GM20431 (cell line): ENCODE data around the gene FAM149A.

ENCODE experiments used
- in situ Hi-C: fragments of 300-500 bp; cut with MseI, MboI; formaldehyde crosslinking; loops from one replicate; pipeline ENCODE4 v1.15.0; 2020; ENCODE audit warnings: low sequenced_read_pairs; ENCODE audit not compliant: unreplicated experiment

The FAM149A gene

GRCh38 chr4:186193851-186194250, 89.3 kb downstream of the FAM149A start:
- in situ Hi-C loops = no loop called here

GRCh38 chr4:186196063-186196462, 91.6 kb downstream of the FAM149A start:
- in situ Hi-C loops = no loop called here

GRCh38 chr4:186200516-186200915, 96.0 kb downstream of the FAM149A start:
- in situ Hi-C loops = no loop called here

- in situ Hi-C loops = no loop called here
Observed at GRCh38 chr4:186201010-186201409, 96.5 kb downstream of the FAM149A start.

GRCh38 chr4:186201535-186202230, 97.2 kb downstream of the FAM149A start:
- in situ Hi-C loops = no loop called here

- in situ Hi-C loops = no loop called here
Observed at GRCh38 chr4:186202490-186203140, 98.1 kb downstream of the FAM149A start.

GRCh38 chr4:186203406-186203805, 98.9 kb downstream of the FAM149A start:
- in situ Hi-C loops = no loop called here

- in situ Hi-C loops = no loop called here
Observed at GRCh38 chr4:186204103-186204559, 99.6 kb downstream of the FAM149A start.

GRCh38 chr4:186204686-186205085, 100.2 kb downstream of the FAM149A start:
- in situ Hi-C loops = no loop called here

- in situ Hi-C loops = no loop called here
Observed at GRCh38 chr4:186205156-186205555, 100.7 kb downstream of the FAM149A start.

GRCh38 chr4:186216465-186217024, 112.0 kb downstream of the FAM149A start:
- in situ Hi-C loops = no loop called here

- in situ Hi-C loops = no loop called here
Observed at GRCh38 chr4:186217733-186218293, 113.3 kb downstream of the FAM149A start.

- in situ Hi-C loops = no loop called here
Observed at GRCh38 chr4:186221624-186222023, 117.1 kb downstream of the FAM149A start.
